GM12878 (cell line): Measurements from ENCODE around the gene CACNA2D1. TPM values are rescaled to one million over a fixed set of nuclear protein-coding genes. Genes with fewer than 3 reads are reported as not detected.

Experiments used
- ATAC-seq: fragments of 200-7000 bp; cut with Tn5 transposase; 3 replicates; pipeline ENCODE4 v1.9.1; 2020; ENCODE audit warnings: mild to moderate bottlenecking, moderate library complexity
- BruUV-seq: library from RNA; stranded (reverse); fragments of 400-500 nt; replicated peaks from 2 replicates; lab custom pipeline; 2021; lab: Mats Ljungman, UMichigan
- CTCF ChIA-PET: fragments of 300-600 bp; sonication (Branson Sonifier 250); formaldehyde crosslinking; extraction: SDS; loops from one replicate; lab custom pipeline; 2021; ENCODE audit warnings: inconsistent platforms; lab: Yijun Ruan, JAX
- POLR2A ChIA-PET: fragments of 350-600 bp; formaldehyde crosslinking; extraction: SDS; loops from one replicate; lab custom pipeline; 2021; ENCODE audit warnings: inconsistent platforms; lab: Charles Lee
- RAD21 ChIA-PET: fragments of 300-600 bp; sonication (Branson Sonifier 250); formaldehyde crosslinking; loops from one replicate; lab custom pipeline; 2023; ENCODE audit warnings: antibody characterized with exemption; ENCODE audit not compliant: unreplicated experiment; lab: Charles Lee
- SMC1A ChIA-PET: fragments of 300-600 bp; sonication (Branson Sonifier 250); formaldehyde crosslinking; loops from one replicate; lab custom pipeline; 2023; ENCODE audit not compliant: unreplicated experiment, uncharacterized antibody; lab: Charles Lee
- DNase-seq: peaks from one replicate; pipeline ENCODE4 v3.0.0-alpha.2; 2011; ENCODE audit warnings: low read depth, low spot score
- FAIRE-seq: peaks from 3 replicates; lab custom pipeline; 2011; peaks lifted over from hg19 to GRCh38; lab: Jason Lieb, UNC
- H2AFZ ChIP-seq: 2 replicates; pipeline ENCODE4 v1.6.0; 2011; ENCODE audit warnings: low read depth, low read length, control low read depth; ENCODE audit not compliant: control insufficient read depth
- H3K27ac ChIP-seq: 2 replicates; pipeline ENCODE4 v1.5.1; 2011; ENCODE audit warnings: control low read depth; ENCODE audit not compliant: control insufficient read depth, insufficient read depth
- H3K27me3 ChIP-seq, 2 experiments: replicated peaks in 1 of 2; 2 replicates each; pipeline versions ENCODE4 v1.6.0 to v1.6.1; 2011; ENCODE audit warnings: low read length in 1 of 2; ENCODE audit not compliant: control insufficient read depth in 2 of 2, insufficient read depth in 2 of 2
- H3K36me3 ChIP-seq, 2 experiments: 2 replicates each; pipeline ENCODE4 v1.5.1; 2011; ENCODE audit warnings: low read length in 1 of 2; ENCODE audit not compliant: control insufficient read depth in 2 of 2, insufficient read depth in 2 of 2
- H3K4me1 ChIP-seq: 2 replicates; pipeline ENCODE4 v1.6.1; 2011; ENCODE audit warnings: mild to moderate bottlenecking, low read length, moderate library complexity, mixed read lengths; ENCODE audit not compliant: control insufficient read depth, insufficient read depth
- H3K4me2 ChIP-seq: 2 replicates; pipeline ENCODE4 v1.6.0; 2011; ENCODE audit warnings: control low read depth; ENCODE audit not compliant: control insufficient read depth, insufficient read depth
- H3K4me3 ChIP-seq: fragments of 200-600 bp; sonication (generic); 2 replicates; pipeline ENCODE4 v1.5.1; 2016
- H3K79me2 ChIP-seq: 2 replicates; pipeline ENCODE4 v1.6.0; 2011; ENCODE audit warnings: low read length; ENCODE audit not compliant: control insufficient read depth, insufficient read depth
- H3K9ac ChIP-seq: 2 replicates; pipeline ENCODE4 v1.8.0; 2011; ENCODE audit warnings: low read length, control low read depth, mixed read lengths; ENCODE audit not compliant: control insufficient read depth, insufficient read depth
- H3K9me3 ChIP-seq: replicated peaks from 3 replicates; pipeline ENCODE4 v1.5.1; 2011; ENCODE audit warnings: mild to moderate bottlenecking, low read length; ENCODE audit not compliant: control insufficient read depth, insufficient read depth
- H4K20me1 ChIP-seq: 2 replicates; pipeline ENCODE4 v1.6.0; 2011; ENCODE audit not compliant: control insufficient read depth, insufficient read depth
- BHLHE40 ChIP-seq, 2 experiments: fragments of 450-650 bp in 1 of 2; IDR thresholded peaks; 2 replicates each; pipeline ENCODE4 v1.6.1; 2011 to 2017; ENCODE audit warnings: low read depth in 2 of 2, borderline replicate concordance in 1 of 2, improper control_type of control experiment in 1 of 2, low read length in 1 of 2, mild to moderate bottlenecking in 1 of 2
- CBFB ChIP-seq: IDR thresholded peaks from 2 replicates; pipeline ENCODE4 v1.6.1; 2016; ENCODE audit warnings: antibody characterized with exemption, low read depth
- CREM ChIP-seq: IDR thresholded peaks from 2 replicates; pipeline ENCODE4 v1.6.1; 2014; ENCODE audit warnings: antibody characterized with exemption, low read depth
- HDAC6 ChIP-seq: fragments of 200-600 bp; sonication (generic); IDR thresholded peaks from one replicate; pipeline ENCODE4 v1.8.0; 2017; ENCODE audit warnings: antibody characterized with exemption; ENCODE audit not compliant: unreplicated experiment
- LARP7 ChIP-seq: fragments of 450-650 bp; IDR thresholded peaks from 2 replicates; pipeline ENCODE4 v1.6.1; 2017; ENCODE audit warnings: mild to moderate bottlenecking
- NBN ChIP-seq: fragments of 450-650 bp; IDR thresholded peaks from 2 replicates; pipeline ENCODE4 v1.6.1; 2016
- NFIC ChIP-seq: IDR thresholded peaks from 2 replicates; pipeline ENCODE4 v1.6.1; 2012; ENCODE audit warnings: low read depth, mild to moderate bottlenecking, inconsistent platforms, low read length, moderate library complexity
- NRF1 ChIP-seq: conservative IDR thresholded peaks from 2 replicates; pipeline ENCODE4 v1.6.1; 2011; ENCODE audit warnings: mild to moderate bottlenecking, low read depth, low read length, improper control_type of control experiment
- PML ChIP-seq: IDR thresholded peaks from 2 replicates; pipeline ENCODE4 v1.6.1; 2012; ENCODE audit warnings: low read length, inconsistent platforms
- SMAD1 ChIP-seq: fragments of 450-650 bp; IDR thresholded peaks from 2 replicates; pipeline ENCODE4 v1.6.1; 2018; ENCODE audit warnings: mild to moderate bottlenecking, low read depth; ENCODE audit not compliant: partially characterized antibody
- SRF ChIP-seq, 2 experiments: IDR thresholded peaks; 2 replicates each; pipeline ENCODE4 v1.6.1; 2011; ENCODE audit warnings: low read depth in 2 of 2, low read length in 2 of 2, mild to moderate bottlenecking in 1 of 2, moderate library complexity in 1 of 2
- ZNF207 ChIP-seq: fragments of 450-650 bp; IDR thresholded peaks from 2 replicates; pipeline ENCODE4 v1.6.1; 2014; ENCODE audit warnings: antibody characterized with exemption, mild to moderate bottlenecking, borderline replicate concordance
- WGBS: methylation state at CpG from one replicate; pipeline ENCODE4 v1.1.6; 2016; ENCODE audit warnings: low lambda C conversion rate; ENCODE audit not compliant: insufficient replicate concordance, insufficient coverage; ENCODE audit errors: missing lambda C conversion rate; 5-methylcytosine and 5-hydroxymethylcytosine counted together
- in situ Hi-C: fragments of 300-500 bp; cut with MboI; formaldehyde crosslinking; loops from 9 replicates; pipeline ENCODE4 v1.14.3; 2018; ENCODE audit warnings: mixed read lengths
- intact Hi-C: fragments of 100-400 bp; cut with micrococcal nuclease; formaldehyde crosslinking; loops from one replicate; pipeline ENCODE4 v1.14.2; 2022; ENCODE audit not compliant: unreplicated experiment
- polyA plus RNA-seq, 11 experiments: library from polyadenylated mRNA; depleted of rRNA in 4 of 11; unstranded in 6 of 11; stranded (reverse) in 5 of 11; fragments of >200 nt; fragmentation: Nextera tagmentation in 4 of 11; fragmentation: Illumina TruSeq in 1 of 11; extraction: Ambion mirVana in 4 of 11; extraction: Trizol in 1 of 11; gene quantifications; 1 replicate in 1 of 11; 2 replicates in 10 of 11; pipeline versions ENCODE4 v1.2.1 to v1.2.3, GENCODE V29; 2011 to 2016; ENCODE audit warnings: inconsistent platforms in 2 of 11, missing spikeins in 2 of 11, low read depth in 1 of 11
- total RNA-seq, 4 experiments: library from RNA; depleted of rRNA in 3 of 4; stranded (reverse); fragments of >200 nt in 3 of 4; fragmentation: Illumina TruSeq in 1 of 4; extraction: Trizol in 1 of 4; gene quantifications; 2 replicates each; pipeline versions ENCODE4 v1.2.1 to v1.2.3, GENCODE V29; 2013 to 2021
- TF ChIP-seq, protein P1 (sequence below): IDR thresholded peaks from 2 replicates; pipeline ENCODE4 v1.6.1; 2012; ENCODE audit warnings: low read depth, low read length, improper control_type of control experiment
- TF ChIP-seq, protein P2 (sequence below): fragments of 450-650 bp; IDR thresholded peaks from 2 replicates; pipeline ENCODE4 v1.6.1; 2018; ENCODE audit warnings: borderline replicate concordance, mild to moderate bottlenecking; ENCODE audit not compliant: partially characterized antibody
- TF ChIP-seq, protein P3 (sequence below): fragments of 450-650 bp; IDR thresholded peaks from 2 replicates; pipeline ENCODE4 v1.6.1; 2017; ENCODE audit warnings: antibody characterized with exemption, mild to moderate bottlenecking, moderate library complexity
- TF ChIP-seq, protein P4 (sequence below): IDR thresholded peaks from 2 replicates; pipeline ENCODE4 v1.6.1; 2011; ENCODE audit warnings: low read depth, mild to moderate bottlenecking, low read length, moderate library complexity, borderline replicate concordance; ENCODE audit errors: extremely low read depth
- TF ChIP-seq, protein P5 (sequence below): fragments of 450-650 bp; IDR thresholded peaks from 2 replicates; pipeline ENCODE4 v1.6.1; 2014; ENCODE audit warnings: mild to moderate bottlenecking

Gene CACNA2D1
- total and polyA plus RNA-seq, 10 of the 15 experiments (the other 5 are each of a cell fraction or from before 2014, with no cell fraction given) = 0.14 to 14.8 (median 0.97) TPM

DNA sequence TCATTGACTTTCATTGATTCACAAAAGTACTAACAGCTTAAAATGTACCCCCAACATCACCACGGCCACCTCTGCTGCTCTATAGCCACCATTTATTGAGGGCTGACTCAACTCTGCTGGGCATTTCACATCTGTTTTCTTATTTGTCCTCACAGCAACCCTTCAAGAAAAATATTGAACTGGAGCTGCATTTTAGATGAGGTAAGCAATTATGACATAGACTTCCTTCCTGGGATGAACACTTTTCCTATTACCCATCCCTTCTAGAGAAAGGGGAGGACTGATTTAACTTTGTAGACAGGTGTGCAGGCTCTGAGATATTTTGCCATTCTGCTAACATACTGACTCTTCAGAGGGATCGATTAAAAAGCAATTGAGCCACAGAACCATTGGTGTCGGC, 217.4 kb downstream of the CACNA2D1 start:
- POLR2A ChIA-PET = no interaction called here
- Histone ChIP-seq H4K20me1 (no peaks in the 10 kb centered on the region), H2AFZ (no peak overlapping the region), H3K4me3 (no peak overlapping the region), H3K79me2 (no peaks in the 10 kb centered on the region), H3K36me3 (no peaks in the 10 kb centered on the region), H3K4me1 (no peaks in the 10 kb centered on the region), H3K4me2 (no peak overlapping the region), H3K27me3 (no peaks in the 10 kb centered on the region), H3K27ac (no peak overlapping the region), H3K9ac (no peak overlapping the region), H3K9me3 (no peaks in the 10 kb centered on the region)
- intact Hi-C loops (no loop called here), in situ Hi-C loops (loop anchor here (10.0 to 25.0 kb wide), 3 partner anchors 349 to 739 kb away; no protein-coding TSS in a partner anchor)
- SMC1A ChIA-PET = interaction anchor here (0.8 to 7.2 kb wide), 5 partner anchors 10 to 54 kb away, joined by 3 to 43 read pairs (median 4); no protein-coding TSS in a partner anchor
- RAD21 ChIA-PET = interaction anchor here (1.1 kb wide), 1 partner anchor 197 kb away, joined by 5 read pairs; no protein-coding TSS in a partner anchor
- 12% methylated on average over 3 of the region's 3 CpGs for WGBS
- FAIRE-seq = no peak
- no TSS peak for BruUV-seq
- no peak for DNase-seq
- CTCF ChIA-PET = interaction anchor here (0.8 to 1.2 kb wide), 3 partner anchors 9 to 725 kb away, joined by 3 to 7 read pairs (median 3); no protein-coding TSS in a partner anchor
- no peak for ATAC-seq
- no peak for TF ChIP-seq PML
- no peak for TF ChIP-seq LARP7
- no peak for TF ChIP-seq ZNF207
- TF ChIP-seq NBN = no peak
- no peak for TF ChIP-seq CBFB
- no peak for TF ChIP-seq CREM
- TF ChIP-seq NFIC = no peak
- no peak for TF ChIP-seq SRF (IDR thresholded peaks at IDR 0.05; ENCODE audit: low read depth in 2 of 2, low read length in 2 of 2)
- no peak for TF ChIP-seq HDAC6
- no peak for TF ChIP-seq NRF1
- TF ChIP-seq SMAD1 = no peak
- TF ChIP-seq, protein P1, sequence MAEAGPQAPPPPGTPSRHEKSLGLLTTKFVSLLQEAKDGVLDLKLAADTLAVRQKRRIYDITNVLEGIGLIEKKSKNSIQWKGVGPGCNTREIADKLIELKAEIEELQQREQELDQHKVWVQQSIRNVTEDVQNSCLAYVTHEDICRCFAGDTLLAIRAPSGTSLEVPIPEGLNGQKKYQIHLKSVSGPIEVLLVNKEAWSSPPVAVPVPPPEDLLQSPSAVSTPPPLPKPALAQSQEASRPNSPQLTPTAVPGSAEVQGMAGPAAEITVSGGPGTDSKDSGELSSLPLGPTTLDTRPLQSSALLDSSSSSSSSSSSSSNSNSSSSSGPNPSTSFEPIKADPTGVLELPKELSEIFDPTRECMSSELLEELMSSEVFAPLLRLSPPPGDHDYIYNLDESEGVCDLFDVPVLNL = no peak
- TF ChIP-seq, protein P2, sequence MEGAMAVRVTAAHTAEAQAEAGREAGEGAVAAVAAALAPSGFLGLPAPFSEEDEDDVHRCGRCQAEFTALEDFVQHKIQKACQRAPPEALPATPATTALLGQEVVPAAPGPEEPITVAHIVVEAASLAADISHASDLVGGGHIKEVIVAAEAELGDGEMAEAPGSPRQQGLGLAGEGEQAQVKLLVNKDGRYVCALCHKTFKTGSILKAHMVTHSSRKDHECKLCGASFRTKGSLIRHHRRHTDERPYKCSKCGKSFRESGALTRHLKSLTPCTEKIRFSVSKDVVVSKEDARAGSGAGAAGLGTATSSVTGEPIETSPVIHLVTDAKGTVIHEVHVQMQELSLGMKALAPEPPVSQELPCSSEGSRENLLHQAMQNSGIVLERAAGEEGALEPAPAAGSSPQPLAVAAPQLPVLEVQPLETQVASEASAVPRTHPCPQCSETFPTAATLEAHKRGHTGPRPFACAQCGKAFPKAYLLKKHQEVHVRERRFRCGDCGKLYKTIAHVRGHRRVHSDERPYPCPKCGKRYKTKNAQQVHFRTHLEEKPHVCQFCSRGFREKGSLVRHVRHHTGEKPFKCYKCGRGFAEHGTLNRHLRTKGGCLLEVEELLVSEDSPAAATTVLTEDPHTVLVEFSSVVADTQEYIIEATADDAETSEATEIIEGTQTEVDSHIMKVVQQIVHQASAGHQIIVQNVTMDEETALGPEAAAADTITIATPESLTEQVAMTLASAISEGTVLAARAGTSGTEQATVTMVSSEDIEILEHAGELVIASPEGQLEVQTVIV = no peak
- TF ChIP-seq, protein P3, sequence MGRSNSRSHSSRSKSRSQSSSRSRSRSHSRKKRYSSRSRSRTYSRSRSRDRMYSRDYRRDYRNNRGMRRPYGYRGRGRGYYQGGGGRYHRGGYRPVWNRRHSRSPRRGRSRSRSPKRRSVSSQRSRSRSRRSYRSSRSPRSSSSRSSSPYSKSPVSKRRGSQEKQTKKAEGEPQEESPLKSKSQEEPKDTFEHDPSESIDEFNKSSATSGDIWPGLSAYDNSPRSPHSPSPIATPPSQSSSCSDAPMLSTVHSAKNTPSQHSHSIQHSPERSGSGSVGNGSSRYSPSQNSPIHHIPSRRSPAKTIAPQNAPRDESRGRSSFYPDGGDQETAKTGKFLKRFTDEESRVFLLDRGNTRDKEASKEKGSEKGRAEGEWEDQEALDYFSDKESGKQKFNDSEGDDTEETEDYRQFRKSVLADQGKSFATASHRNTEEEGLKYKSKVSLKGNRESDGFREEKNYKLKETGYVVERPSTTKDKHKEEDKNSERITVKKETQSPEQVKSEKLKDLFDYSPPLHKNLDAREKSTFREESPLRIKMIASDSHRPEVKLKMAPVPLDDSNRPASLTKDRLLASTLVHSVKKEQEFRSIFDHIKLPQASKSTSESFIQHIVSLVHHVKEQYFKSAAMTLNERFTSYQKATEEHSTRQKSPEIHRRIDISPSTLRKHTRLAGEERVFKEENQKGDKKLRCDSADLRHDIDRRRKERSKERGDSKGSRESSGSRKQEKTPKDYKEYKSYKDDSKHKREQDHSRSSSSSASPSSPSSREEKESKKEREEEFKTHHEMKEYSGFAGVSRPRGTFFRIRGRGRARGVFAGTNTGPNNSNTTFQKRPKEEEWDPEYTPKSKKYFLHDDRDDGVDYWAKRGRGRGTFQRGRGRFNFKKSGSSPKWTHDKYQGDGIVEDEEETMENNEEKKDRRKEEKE = no peak
- TF ChIP-seq, protein P4, sequence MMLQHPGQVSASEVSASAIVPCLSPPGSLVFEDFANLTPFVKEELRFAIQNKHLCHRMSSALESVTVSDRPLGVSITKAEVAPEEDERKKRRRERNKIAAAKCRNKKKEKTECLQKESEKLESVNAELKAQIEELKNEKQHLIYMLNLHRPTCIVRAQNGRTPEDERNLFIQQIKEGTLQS = no peak
- no peak for TF ChIP-seq BHLHE40 (IDR thresholded peaks at IDR 0.05; ENCODE audit: borderline replicate concordance in 1 of 2, low read depth in 2 of 2, low read length in 1 of 2)
- TF ChIP-seq, protein P5, sequence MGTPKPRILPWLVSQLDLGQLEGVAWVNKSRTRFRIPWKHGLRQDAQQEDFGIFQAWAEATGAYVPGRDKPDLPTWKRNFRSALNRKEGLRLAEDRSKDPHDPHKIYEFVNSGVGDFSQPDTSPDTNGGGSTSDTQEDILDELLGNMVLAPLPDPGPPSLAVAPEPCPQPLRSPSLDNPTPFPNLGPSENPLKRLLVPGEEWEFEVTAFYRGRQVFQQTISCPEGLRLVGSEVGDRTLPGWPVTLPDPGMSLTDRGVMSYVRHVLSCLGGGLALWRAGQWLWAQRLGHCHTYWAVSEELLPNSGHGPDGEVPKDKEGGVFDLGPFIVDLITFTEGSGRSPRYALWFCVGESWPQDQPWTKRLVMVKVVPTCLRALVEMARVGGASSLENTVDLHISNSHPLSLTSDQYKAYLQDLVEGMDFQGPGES = no peak
